Stomach (tissue), 9 donors: Measurements from ENCODE around the gene ZNF511. TPM values are rescaled to one million over a fixed set of nuclear protein-coding genes. Genes with fewer than 3 reads are reported as not detected.
A peak's percentile ranks its signal among the peaks of the same experiment; 100 is the strongest.
"Not testable (repeated sequence)": the region's sequence is repeated elsewhere in the genome, so short reads cannot be mapped to it uniquely, and the experiment has no call there.

Experiments used
- DNase-seq, 2 donors: peaks; one replicate each; pipeline versions ENCODE4 v3.0.0 to v3.0.0-alpha.2; 2013 to 2019
- H3K27ac ChIP-seq, 5 donors: fragments of 200-600 bp in 4 of 5; sonication (generic) in 4 of 5; one replicate each; pipeline ENCODE4 v1.5.1; 2013 to 2019; ENCODE audit warnings: mild to moderate bottlenecking in 1 of 5, moderate library complexity in 1 of 5
- H3K27me3 ChIP-seq, 3 donors: fragments of 200-600 bp; sonication (generic); one replicate each; pipeline ENCODE4 v1.5.1; 2017 to 2019; ENCODE audit warnings: mixed run types in 1 of 3
- H3K36me3 ChIP-seq, 4 donors: fragments of 200-600 bp; sonication (generic); 1 replicate in 3 of 4; 2 replicates in 1 of 4; pipeline ENCODE4 v1.5.1; 2016 to 2019
- H3K4me1 ChIP-seq, 4 donors: fragments of 200-600 bp; sonication (generic); one replicate each; pipeline ENCODE4 v1.5.1; 2016 to 2019
- H3K4me3 ChIP-seq, 4 donors: fragments of 200-600 bp; sonication (generic) in 3 of 4; one replicate each; pipeline ENCODE4 v1.5.1; 2016 to 2019; ENCODE audit warnings: mild to moderate bottlenecking in 1 of 4
- H3K9me3 ChIP-seq, 4 donors: fragments of 200-600 bp; sonication (generic); one replicate each; pipeline ENCODE4 v1.5.1; 2016 to 2019
- CTCF ChIP-seq, 7 experiments: fragments of 450-650 bp in 4 of 7; fragments of 200-600 bp in 3 of 7; sonication (generic) in 3 of 7; IDR thresholded peaks; one replicate each; pipeline ENCODE4 v1.5.1; 2016 to 2019; ENCODE audit warnings: antibody characterized with exemption in 7 of 7, control low read depth in 2 of 7, mild to moderate bottlenecking in 1 of 7
- EP300 ChIP-seq: sonication (generic); formaldehyde crosslinking; IDR thresholded peaks from one replicate; pipeline ENCODE4 v1.6.1; 2017; ENCODE audit warnings: antibody characterized with exemption
- POLR2A ChIP-seq, 4 donors: fragments of 450-650 bp; IDR thresholded peaks; one replicate each; pipeline ENCODE4 v1.6.1; 2016; ENCODE audit warnings: antibody characterized with exemption in 4 of 4, control low read depth in 2 of 4, mild to moderate bottlenecking in 1 of 4, moderate library complexity in 1 of 4
- POLR2AphosphoS5 ChIP-seq, 3 donors: sonication (generic); formaldehyde crosslinking; IDR thresholded peaks; one replicate each; pipeline ENCODE4 v1.6.1; 2016; ENCODE audit warnings: antibody characterized with exemption in 3 of 3
- WGBS, 5 donors: extraction: QIAGEN DNeasy Blood & Tissue Kit in 3 of 5; methylation state at CpG; one replicate each; pipeline versions ENCODE4 v1.1.5 to v1.1.7; 2013 to 2018; 5-methylcytosine and 5-hydroxymethylcytosine counted together
- intact Hi-C: fragments of 100-400 bp; cut with DNase I; formaldehyde crosslinking; loops from one replicate; pipeline ENCODE4 v1.15.1; 2023; ENCODE audit warnings: low total_unique reads
- polyA plus RNA-seq, 3 donors: library from polyadenylated mRNA; stranded (reverse); fragments of 200-250 nt; gene quantifications; one replicate each; pipeline ENCODE4 v1.2.3, GENCODE V29; 2013
- total RNA-seq, 5 donors: library from RNA; depleted of rRNA; stranded (reverse); fragments of >200 nt; gene quantifications; one replicate each; pipeline versions ENCODE4 v1.1.0 to v1.2.3, GENCODE V29; 2014 to 2016
- donor health status: healthy with polysubstance abuse.
- donor health status: Bipolar disorder and iron deficiency.
- donor health status: healthy.

Gene ZNF511
- total and polyA plus RNA-seq, 8 donors, result 12.7 to 82.1 (median 55.9) TPM

- H3K27ac ChIP-seq, result peak overlapping the region; percentile 87 to 95 (median 93)
- peak; percentile 92 for DNase-seq
- intact Hi-C loops, result no loop called here
- peaks cover 44 to 76% (median 65%) of the 10 kb centered on the region in 4 donors for H3K4me1 ChIP-seq
- no peaks in the 10 kb centered on the region for H3K27me3 ChIP-seq
- WGBS, 5 donors, result 0 to 5% (median 2%) methylated on average over 10 to 79 of the region's 79 CpGs
- peaks cover 0 to 3% (median 0%) of the 10 kb centered on the region in 4 donors for H3K36me3 ChIP-seq
- H3K4me3 ChIP-seq, result peak overlapping the region; percentile 63 to 89 (median 74)
- no peaks in the 10 kb centered on the region for H3K9me3 ChIP-seq
- TF ChIP-seq POLR2AphosphoS5 (IDR thresholded peaks at IDR 0.05) (peak in 1 of 3 donors; percentile 59), EP300 (no peak)
Measured at GRCh38 chr10:133261726-133262325, 46.9 kb upstream of the ZNF511 start.

GRCh38 chr10:133262696-133263095 lies 46.0 kb upstream of the ZNF511 start:
- H3K27me3 ChIP-seq, result no peaks in the 10 kb centered on the region
- intact Hi-C loops, result no loop called here
- 67 to 84% (median 73%) methylated on average over 5 to 14 of the region's 14 CpGs for WGBS, 5 donors
- peaks cover 38 to 69% (median 57%) of the 10 kb centered on the region in 4 donors for H3K4me1 ChIP-seq
- no peaks in the 10 kb centered on the region for H3K9me3 ChIP-seq
- H3K27ac ChIP-seq, result peak overlapping the region in 2 of 5 donors; percentile 20 to 95
- H3K36me3 ChIP-seq, result peaks cover 0 to 12% (median 0%) of the 10 kb centered on the region in 4 donors
- peak overlapping the region in 1 of 4 donors; percentile 89 for H3K4me3 ChIP-seq
- DNase-seq, result peak in 1 of 2 donors; percentile 69
- TF ChIP-seq EP300 (no peak), POLR2A (IDR thresholded peaks at IDR 0.05) (no peak), CTCF (IDR thresholded peaks at IDR 0.05) (no peak), POLR2AphosphoS5 (IDR thresholded peaks at IDR 0.05) (no peak)

GRCh38 chr10:133263674-133264073 lies 45.0 kb upstream of the ZNF511 start:
- H3K4me3 ChIP-seq, result no peak overlapping the region
- no peak overlapping the region for H3K27ac ChIP-seq
- H3K9me3 ChIP-seq, result no peaks in the 10 kb centered on the region
- H3K36me3 ChIP-seq, result peaks cover 0 to 21% (median 6%) of the 10 kb centered on the region in 4 donors
- peaks cover 28 to 59% (median 47%) of the 10 kb centered on the region in 4 donors for H3K4me1 ChIP-seq
- intact Hi-C loops, result no loop called here
- no peaks in the 10 kb centered on the region for H3K27me3 ChIP-seq
- TF ChIP-seq POLR2AphosphoS5 (IDR thresholded peaks at IDR 0.05) (no peak), EP300 (no peak), CTCF (IDR thresholded peaks at IDR 0.05) (no peak), POLR2A (IDR thresholded peaks at IDR 0.05) (no peak)
- no peak for DNase-seq
- 78 to 86% (median 84%) methylated on average over 8 to 10 of the region's 10 CpGs for WGBS, 5 donors

- TF ChIP-seq CTCF (IDR thresholded peaks at IDR 0.05) (no peak), POLR2A (IDR thresholded peaks at IDR 0.05) (no peak), POLR2AphosphoS5 (IDR thresholded peaks at IDR 0.05) (no peak), EP300 (no peak)
- intact Hi-C loops, result no loop called here
- no peak overlapping the region for H3K27ac ChIP-seq
- no peaks in the 10 kb centered on the region for H3K9me3 ChIP-seq
- H3K4me1 ChIP-seq, result peaks cover 20 to 51% (median 39%) of the 10 kb centered on the region in 4 donors
- no peak overlapping the region for H3K4me3 ChIP-seq
- 28 to 40% (median 32%) methylated on average over 9 of the region's 9 CpGs for WGBS, 5 donors
- H3K36me3 ChIP-seq, result peaks cover 0 to 29% (median 13%) of the 10 kb centered on the region in 4 donors
- DNase-seq, result peak in 1 of 2 donors; percentile 52
- H3K27me3 ChIP-seq, result no peaks in the 10 kb centered on the region
Measured at GRCh38 chr10:133264461-133264860, 44.3 kb upstream of the ZNF511 start.

GRCh38 chr10:133265052-133265451 lies 43.7 kb upstream of the ZNF511 start:
- peaks cover 19 to 45% (median 33%) of the 10 kb centered on the region in 4 donors for H3K4me1 ChIP-seq
- DNase-seq, H3K27ac ChIP-seq, H3K9me3 ChIP-seq, H3K4me3 ChIP-seq, H3K27me3 ChIP-seq, intact Hi-C loops: not testable (repeated sequence)
- 46 to 68% (median 58%) methylated on average over 9 to 10 of the region's 10 CpGs for WGBS, 5 donors
- peaks cover 0 to 35% (median 19%) of the 10 kb centered on the region in 4 donors for H3K36me3 ChIP-seq
